ENCODE results near the gene YEATS2. TPM values are rescaled to one million over a fixed set of nuclear protein-coding genes. Genes with fewer than 3 reads are reported as not detected.

The YEATS2 gene
- total and polyA plus RNA-seq, 2 donors (not counting 3 experiments of a cell fraction or from before 2014, with no cell fraction given): 30.2 to 59.9 TPM

DNA sequence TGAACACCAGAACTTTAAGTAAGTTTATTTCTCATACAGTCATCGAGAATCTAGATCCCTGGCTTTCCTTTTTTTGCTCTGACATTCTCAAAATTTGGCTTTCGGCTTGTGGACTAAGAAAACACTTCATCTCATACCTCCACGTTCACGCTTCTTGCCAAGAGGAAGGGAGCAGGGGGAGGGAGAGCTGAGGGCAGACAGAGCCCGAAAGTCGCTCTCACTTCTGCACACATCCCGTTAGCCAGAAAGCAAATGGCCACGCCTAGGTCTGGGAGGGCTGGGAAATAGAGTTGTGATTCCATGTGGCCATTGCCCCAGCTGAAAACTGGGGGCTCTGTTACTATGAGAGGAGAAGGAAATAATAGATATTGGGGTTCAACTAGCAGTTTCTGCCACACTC lies 70.5 kb downstream of the YEATS2 start:
- Histone ChIP-seq H3K9ac (replicated peaks; ENCODE audit: extremely low read depth, insufficient read depth, low read length) (no peak overlapping the region), H3K79me2 (ENCODE audit: control insufficient read depth, insufficient read depth, low read length) (no peaks in the 10 kb centered on the region), H3K27me3 (ENCODE audit: control insufficient read depth in 2 of 2, insufficient read depth in 2 of 2, low read length in 2 of 2) (no peaks in the 10 kb centered on the region), H4K20me1 (replicated peaks; ENCODE audit: control insufficient read depth, extremely low read depth, insufficient read depth, low read length) (peaks cover 3% of the 10 kb centered on the region), H3K36me3 (ENCODE audit: control insufficient read depth in 2 of 2, extremely low read depth in 1 of 2, insufficient read depth in 2 of 2, low read length in 2 of 2) (peaks cover 1 to 10% of the 10 kb centered on the region in 2 experiments), H3K4me1 (ENCODE audit: control insufficient read depth, extremely low read depth, insufficient read depth, low read length) (peaks cover 22% of the 10 kb centered on the region), H3K9me1 (replicated peaks; ENCODE audit: control insufficient read depth, extremely low read depth, insufficient read depth, low read length) (no peaks in the 10 kb centered on the region), H3K27ac (ENCODE audit: insufficient read depth, low read depth, low read length) (no peak overlapping the region), H3K4me2 (ENCODE audit: insufficient read depth, low read length) (no peak overlapping the region), H3K9me3 (replicated peaks; ENCODE audit: control insufficient read depth, insufficient read depth, low read length) (no peaks in the 10 kb centered on the region), H3K4me3 (replicated peaks in 1 of 3; ENCODE audit: insufficient read depth in 1 of 3, low read depth in 1 of 3, low read length in 3 of 3) (no peak overlapping the region), H2AFZ (ENCODE audit: low read depth, low read length) (no peak overlapping the region)
- BruUV-seq (replicated peaks): no TSS peak
- dilution Hi-C loops (cut with MboI; ENCODE audit: extremely low pct_ligation_motif_present, low sequenced_read_pairs): no loop called here
- CTCF ChIA-PET: interaction anchor here (4.8 kb wide), 1 partner anchor 298 kb away, joined by 84 read pairs; no protein-coding TSS in a partner anchor
- FAIRE-seq (peak; percentile 8), DNase-seq (ENCODE audit: low read depth, low spot score) (no peak)
- POLR2A ChIA-PET: no interaction called here
- intact Hi-C loops (cut with micrococcal nuclease): loop anchor here (5.0 kb wide), 2 partner anchors 381 to 586 kb away; no protein-coding TSS in a partner anchor
- TF ChIP-seq CTCF (IDR thresholded peaks at IDR 0.05; ENCODE audit: extremely low read depth in 1 of 2, insufficient read depth in 1 of 2, low read depth in 1 of 2, low read length in 2 of 2): no peak

GRCh38 chr3:183769453-183769852 lies 71.9 kb downstream of the YEATS2 start:
- DNase-seq (ENCODE audit: low read depth, low spot score) (no peak), FAIRE-seq (no peak)
- ChIA-PET POLR2A (no interaction called here), CTCF (interaction anchor here (1.0 kb wide), 1 partner anchor 290 kb away, joined by 5 read pairs; no protein-coding TSS in a partner anchor)
- no peaks in the 10 kb centered on the region for H3K27me3 ChIP-seq (ENCODE audit: control insufficient read depth in 2 of 2, insufficient read depth in 2 of 2, low read length in 2 of 2)
- no peak overlapping the region for H3K4me2 ChIP-seq (ENCODE audit: insufficient read depth, low read length)
- TF ChIP-seq JUN (IDR thresholded peaks at IDR 0.05; ENCODE audit: borderline replicate concordance, insufficient read depth, insufficient read length, low read depth) (no peak), POLR2A (IDR thresholded peaks at IDR 0.05; ENCODE audit: low read depth, low read length) (no peak), GATA2 (IDR thresholded peaks at IDR 0.05; ENCODE audit: insufficient read depth, insufficient read length, low read depth, low read length) (no peak), CTCF (IDR thresholded peaks at IDR 0.05; ENCODE audit: extremely low read depth in 1 of 2, insufficient read depth in 1 of 2, low read depth in 1 of 2, low read length in 2 of 2) (no peak), MYC (IDR thresholded peaks at IDR 0.05; ENCODE audit: low read depth, low read length) (no peak), EZH2 (IDR thresholded peaks at IDR 0.05; ENCODE audit: borderline replicate concordance, low read depth, low read length, severe bottlenecking) (no peak), FOS (IDR thresholded peaks at IDR 0.05; ENCODE audit: borderline replicate concordance, insufficient read depth, low read length) (no peak), POLR2AphosphoS5 (IDR thresholded peaks at IDR 0.05; ENCODE audit: insufficient read depth, low read depth, low read length) (no peak)
- TF ChIP-seq, protein P1, sequence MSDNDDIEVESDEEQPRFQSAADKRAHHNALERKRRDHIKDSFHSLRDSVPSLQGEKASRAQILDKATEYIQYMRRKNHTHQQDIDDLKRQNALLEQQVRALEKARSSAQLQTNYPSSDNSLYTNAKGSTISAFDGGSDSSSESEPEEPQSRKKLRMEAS (IDR thresholded peaks at IDR 0.05; ENCODE audit: insufficient read depth, insufficient read length): no peak
- no peak overlapping the region for H3K9ac ChIP-seq (replicated peaks; ENCODE audit: extremely low read depth, insufficient read depth, low read length)
- H3K79me2 ChIP-seq (ENCODE audit: control insufficient read depth, insufficient read depth, low read length): no peaks in the 10 kb centered on the region
- no peak overlapping the region for H3K27ac ChIP-seq (ENCODE audit: insufficient read depth, low read depth, low read length)
- BruUV-seq (replicated peaks): no TSS peak
- no peaks in the 10 kb centered on the region for H3K9me3 ChIP-seq (replicated peaks; ENCODE audit: control insufficient read depth, insufficient read depth, low read length)
- H3K36me3 ChIP-seq (ENCODE audit: control insufficient read depth in 2 of 2, extremely low read depth in 1 of 2, insufficient read depth in 2 of 2, low read length in 2 of 2): peaks cover 9 to 10% of the 10 kb centered on the region in 2 experiments
- H3K4me1 ChIP-seq (ENCODE audit: control insufficient read depth, extremely low read depth, insufficient read depth, low read length): peaks cover 22% of the 10 kb centered on the region
- peaks cover 3% of the 10 kb centered on the region for H4K20me1 ChIP-seq (replicated peaks; ENCODE audit: control insufficient read depth, extremely low read depth, insufficient read depth, low read length)
- dilution Hi-C loops (cut with MboI; ENCODE audit: extremely low pct_ligation_motif_present, low sequenced_read_pairs): no loop called here
- H3K9me1 ChIP-seq (replicated peaks; ENCODE audit: control insufficient read depth, extremely low read depth, insufficient read depth, low read length): no peaks in the 10 kb centered on the region
- intact Hi-C loops (cut with micrococcal nuclease): loop anchor here (5.0 kb wide), 2 partner anchors 382 to 587 kb away; no protein-coding TSS in a partner anchor
- no peak overlapping the region for H2AFZ ChIP-seq (ENCODE audit: low read depth, low read length)
- H3K4me3 ChIP-seq (replicated peaks in 1 of 3; ENCODE audit: insufficient read depth in 1 of 3, low read depth in 1 of 3, low read length in 3 of 3): no peak overlapping the region
